NAMALWA (cell line): ENCODE measurements around the gene MYO10.

Experiments used
- DNase-seq: peaks from one replicate; pipeline ENCODE4 v3.0.0-alpha.2; 2015; ENCODE audit warnings: low spot score

Gene MYO10

DNA sequence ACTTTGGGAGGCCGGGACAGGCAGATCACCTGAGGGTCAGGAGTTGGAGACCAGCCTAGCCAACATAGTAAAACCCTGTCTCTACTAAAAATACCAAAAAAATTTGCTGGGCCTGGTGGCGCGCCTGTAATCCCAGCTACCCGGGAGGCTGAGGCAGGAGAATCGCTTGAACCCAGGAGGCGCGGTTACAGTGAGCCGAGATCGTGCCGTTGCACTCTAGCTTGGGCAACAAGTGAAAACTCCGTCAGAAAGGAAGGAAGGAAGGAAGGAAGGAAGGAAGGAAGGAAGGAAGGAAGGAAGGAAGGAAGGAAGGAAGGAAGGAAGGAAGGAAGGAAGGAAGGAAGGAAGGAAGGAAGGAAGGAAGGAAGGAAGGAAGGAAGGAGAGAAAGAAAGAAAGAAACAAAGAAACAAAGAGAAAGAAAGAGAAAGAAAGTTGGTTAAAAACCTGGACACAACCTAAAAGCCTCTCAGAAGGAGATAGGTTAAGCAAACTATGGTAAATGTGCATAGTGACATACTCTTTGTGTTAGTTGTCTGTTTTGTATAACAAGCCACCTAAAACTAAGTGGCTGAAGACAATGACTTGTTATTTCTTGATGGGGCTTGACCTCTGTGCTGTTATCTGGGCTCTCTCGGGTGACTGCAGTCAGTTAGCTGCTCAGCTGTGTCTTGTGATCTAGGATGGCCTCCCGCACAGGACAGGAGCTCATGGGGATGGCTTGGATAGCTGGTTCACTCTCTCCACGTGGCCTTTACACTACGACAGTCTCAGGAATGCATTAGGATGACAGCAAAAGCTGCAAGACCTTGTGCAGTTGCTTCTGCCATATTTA lies 8.0 kb upstream of the MYO10 start:
- no peak for DNase-seq

DNA sequence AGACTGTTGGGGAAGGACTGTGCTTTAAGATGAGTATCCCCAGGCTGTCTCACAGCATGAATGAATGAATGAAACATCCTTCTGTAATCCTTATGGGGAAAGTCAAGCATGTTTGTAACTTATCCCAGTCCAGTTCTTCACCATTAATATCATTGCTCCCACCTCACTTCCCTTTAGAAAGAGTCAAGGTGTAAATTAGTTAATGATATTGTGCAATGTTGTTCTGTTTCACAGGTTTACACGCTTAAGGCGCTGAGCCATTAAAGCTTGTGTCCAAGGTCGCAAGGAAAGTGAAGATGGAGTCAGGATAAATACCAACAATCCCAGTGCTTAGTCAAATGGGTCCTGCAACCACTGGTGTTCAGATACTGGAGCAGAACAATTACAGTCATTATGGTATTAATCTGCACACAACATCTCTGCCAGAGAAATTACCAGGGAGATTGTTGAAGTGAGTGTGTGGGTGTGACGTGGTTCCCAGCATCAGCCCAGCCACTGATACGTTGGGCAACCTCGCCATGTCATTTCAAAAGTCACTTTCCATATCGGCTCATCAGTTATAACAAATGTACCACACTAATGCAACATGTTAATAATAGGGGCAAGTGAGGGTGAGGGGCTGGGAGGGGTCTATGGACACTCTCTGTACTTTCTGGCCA lies 1.5 kb upstream of the MYO10 start:
- no peak for DNase-seq

DNA sequence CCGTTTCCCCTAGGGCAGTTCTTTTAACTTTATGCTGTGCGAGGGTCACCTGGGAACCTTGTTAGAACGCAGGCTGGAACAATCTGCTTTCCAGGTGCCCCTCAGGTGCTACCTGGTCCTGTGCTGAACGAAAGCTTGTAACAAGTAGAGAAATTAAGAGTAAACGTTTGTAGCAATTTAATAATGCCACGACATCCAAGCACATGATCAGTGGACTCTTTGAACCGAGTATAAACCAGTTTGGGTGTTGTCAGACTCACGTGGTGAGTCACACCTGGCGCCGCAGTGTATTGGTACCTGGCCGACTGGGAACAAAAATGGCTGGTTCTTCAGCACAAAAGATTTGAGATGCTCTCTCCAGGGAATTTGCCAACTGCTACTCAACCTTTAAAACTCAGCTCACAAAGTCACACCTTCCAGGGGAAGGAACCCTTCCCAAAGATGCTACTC lies 926 bp upstream of the MYO10 start:
- DNase-seq: no peak

DNA sequence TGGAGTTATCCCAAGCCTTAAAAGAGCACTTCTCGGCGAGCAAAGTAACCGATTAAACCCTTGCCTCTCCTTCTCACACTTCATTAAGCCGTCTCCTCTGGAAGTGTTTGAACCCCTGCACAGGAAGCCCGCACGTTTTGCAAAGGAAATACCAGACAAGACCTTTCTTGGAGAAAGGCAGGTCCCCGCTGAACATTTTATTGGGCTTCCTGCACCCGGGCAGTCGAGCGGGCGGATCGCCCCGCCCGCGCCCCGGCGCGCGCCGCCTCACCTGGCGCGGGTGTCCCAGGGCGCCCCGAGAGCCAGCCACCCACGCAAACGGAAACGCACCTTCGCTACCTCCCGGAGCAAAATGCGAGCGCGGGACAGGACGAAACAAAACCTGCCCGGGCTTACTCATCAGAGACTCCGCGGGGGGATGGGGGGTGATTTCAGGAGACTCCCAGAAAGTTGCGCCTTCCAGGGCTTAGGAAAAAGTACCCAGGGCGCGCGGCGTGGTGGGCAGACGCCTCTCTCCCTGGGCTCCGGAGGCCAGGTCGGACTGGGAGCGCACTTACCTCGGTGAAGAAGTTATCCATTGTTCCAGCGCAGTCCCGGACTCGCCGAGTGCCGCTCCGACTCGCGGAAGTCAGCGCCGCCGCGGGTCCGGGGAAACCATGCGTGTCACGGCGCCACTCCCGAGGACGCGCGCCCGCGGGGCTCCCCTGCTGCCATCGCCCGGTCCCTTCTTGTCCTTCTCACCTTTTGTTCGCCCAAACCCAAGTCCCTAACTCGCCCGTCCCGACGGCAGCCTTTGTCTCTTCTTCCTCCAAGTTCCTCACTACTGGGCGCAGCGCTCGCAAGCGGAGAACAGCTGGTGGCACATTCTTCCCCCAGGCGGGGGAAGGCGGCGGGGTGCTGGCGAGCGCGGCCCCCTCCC lies 598 bp downstream of the MYO10 start:
- no peak for DNase-seq

- DNase-seq: no peak
Measured at GRCh38 chr5:16934677-16935153, 1.4 kb downstream of the MYO10 start.

- DNase-seq: peak; percentile 69
Measured at GRCh38 chr5:16934123-16934522, 2.0 kb downstream of the MYO10 start.

GRCh38 chr5:16933337-16933736 lies 2.8 kb downstream of the MYO10 start:
- no peak for DNase-seq

DNA sequence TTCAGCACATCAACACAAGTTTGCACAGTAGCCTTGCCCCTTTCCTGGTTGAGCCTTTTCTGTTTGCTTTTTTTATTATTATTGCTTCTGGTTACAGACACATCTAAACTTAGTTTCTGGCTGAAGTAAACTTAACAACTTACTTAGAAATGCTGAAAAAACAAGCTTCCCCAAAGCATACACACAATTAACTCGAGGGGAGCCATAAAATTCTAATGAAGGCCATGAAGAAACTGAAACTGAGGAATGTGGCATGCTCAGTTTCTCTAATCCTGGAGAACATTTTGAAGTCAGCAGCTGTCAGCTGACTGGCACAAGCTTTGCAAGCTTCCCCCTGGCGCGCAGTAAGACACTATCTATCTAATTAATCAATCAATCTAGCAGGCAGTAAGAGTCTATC lies 3.7 kb downstream of the MYO10 start:
- no peak for DNase-seq

DNA sequence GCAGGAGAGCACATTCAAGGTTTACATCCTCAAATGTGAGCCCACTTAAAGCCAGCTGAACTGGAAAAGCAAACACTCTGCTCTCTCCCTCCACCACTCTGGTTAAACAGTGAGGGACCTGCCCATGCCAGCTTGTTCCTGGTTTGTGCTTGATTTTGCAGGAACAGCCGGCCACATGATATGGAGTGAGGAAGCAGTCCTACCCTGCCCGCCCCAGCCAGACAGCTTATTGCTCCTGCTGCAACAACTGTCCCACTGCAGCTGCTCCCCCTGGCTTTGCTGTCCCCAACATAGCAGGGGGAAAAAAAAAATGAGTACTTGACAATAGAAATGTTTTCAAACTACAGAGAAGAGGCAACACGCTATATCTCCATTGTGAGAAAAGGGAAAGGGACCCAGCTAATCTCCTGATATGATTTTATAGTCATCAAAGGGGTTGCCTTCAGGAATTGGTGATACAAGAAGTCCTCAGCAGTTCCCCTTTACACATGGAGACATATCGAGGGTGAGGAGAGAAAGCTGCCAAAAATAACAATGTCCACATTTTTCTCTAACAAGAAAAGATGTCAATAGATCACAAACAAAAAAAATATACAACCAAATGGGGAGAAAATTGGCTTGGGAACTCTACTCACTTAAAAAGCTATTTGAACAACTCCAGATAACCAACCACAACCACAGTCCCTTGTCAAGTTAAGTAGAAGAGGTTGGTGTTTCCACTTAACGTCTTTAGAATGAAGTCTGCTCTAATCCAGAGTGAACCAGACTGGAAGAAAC lies 4.6 kb downstream of the MYO10 start:
- no peak for DNase-seq

DNA sequence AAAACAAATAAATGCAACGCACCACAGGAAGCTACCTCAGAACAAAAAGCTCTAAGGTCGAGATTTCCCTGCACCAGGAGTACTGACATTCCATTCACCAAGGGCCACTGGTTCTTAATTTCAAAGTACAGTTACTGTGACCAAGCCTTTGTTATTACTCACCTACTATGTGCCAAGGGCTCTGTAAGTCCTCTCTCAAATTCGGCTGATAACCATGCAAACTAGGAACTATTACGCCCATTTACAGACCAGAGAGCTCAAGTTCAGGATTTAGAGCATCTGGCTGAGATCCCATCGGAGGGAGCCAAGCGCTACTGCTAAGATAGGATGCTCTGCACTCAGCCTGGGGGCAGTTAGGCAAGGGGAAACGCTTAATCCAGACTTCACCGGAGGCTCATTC lies 5.6 kb downstream of the MYO10 start:
- DNase-seq: no peak

GRCh38 chr5:16929831-16930230 lies 6.3 kb downstream of the MYO10 start:
- DNase-seq: no peak

- DNase-seq: no peak
Measured at GRCh38 chr5:16929347-16929746, 6.7 kb downstream of the MYO10 start.

GRCh38 chr5:16927613-16928012 lies 8.5 kb downstream of the MYO10 start:
- no peak for DNase-seq

DNA sequence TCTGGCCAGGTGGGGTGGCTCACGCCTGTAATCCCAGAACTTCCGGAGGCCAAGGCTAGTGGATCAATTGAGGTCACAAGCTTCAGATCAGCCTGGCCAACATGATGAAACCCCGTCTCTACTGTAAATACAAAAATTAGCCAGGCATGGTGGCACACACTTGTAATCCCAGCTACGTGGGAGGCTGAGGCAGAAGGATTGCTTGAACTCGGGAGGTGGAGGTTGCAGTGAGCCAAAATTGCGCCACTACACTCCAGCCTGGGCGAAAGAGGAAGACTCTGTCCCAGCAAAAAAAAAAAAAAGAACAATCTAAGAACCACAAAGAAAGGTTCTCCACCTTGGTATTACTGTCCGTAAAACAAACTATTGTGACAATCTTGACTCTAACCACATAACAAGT lies 9.7 kb downstream of the MYO10 start:
- DNase-seq: no peak

- no peak for DNase-seq
Measured at GRCh38 chr5:16924206-16924605, 11.9 kb downstream of the MYO10 start.

DNA sequence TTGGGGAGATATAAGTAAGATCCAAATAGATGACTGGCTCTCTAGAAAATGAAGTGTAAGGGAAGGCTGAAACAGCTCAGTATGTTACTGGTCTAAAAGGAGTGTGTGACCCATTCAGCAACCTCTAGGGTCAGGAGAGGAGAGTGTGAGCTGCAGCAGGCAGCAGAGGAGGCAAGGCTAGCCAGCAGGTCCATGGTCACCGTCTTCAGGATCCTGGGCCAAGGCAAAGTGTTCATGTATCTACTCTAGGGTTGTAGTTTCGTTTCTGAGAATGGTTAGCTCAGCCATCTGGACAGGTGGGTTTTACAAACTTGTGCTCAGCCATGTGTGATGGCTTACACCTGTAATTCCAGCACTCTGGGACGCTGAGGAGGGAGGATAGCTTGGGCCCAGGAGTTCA lies 13.7 kb downstream of the MYO10 start:
- DNase-seq: no peak

GRCh38 chr5:16921211-16921610 lies 14.9 kb downstream of the MYO10 start:
- DNase-seq: no peak

GRCh38 chr5:16920109-16920816 lies 15.8 kb downstream of the MYO10 start:
- DNase-seq: no peak

DNA sequence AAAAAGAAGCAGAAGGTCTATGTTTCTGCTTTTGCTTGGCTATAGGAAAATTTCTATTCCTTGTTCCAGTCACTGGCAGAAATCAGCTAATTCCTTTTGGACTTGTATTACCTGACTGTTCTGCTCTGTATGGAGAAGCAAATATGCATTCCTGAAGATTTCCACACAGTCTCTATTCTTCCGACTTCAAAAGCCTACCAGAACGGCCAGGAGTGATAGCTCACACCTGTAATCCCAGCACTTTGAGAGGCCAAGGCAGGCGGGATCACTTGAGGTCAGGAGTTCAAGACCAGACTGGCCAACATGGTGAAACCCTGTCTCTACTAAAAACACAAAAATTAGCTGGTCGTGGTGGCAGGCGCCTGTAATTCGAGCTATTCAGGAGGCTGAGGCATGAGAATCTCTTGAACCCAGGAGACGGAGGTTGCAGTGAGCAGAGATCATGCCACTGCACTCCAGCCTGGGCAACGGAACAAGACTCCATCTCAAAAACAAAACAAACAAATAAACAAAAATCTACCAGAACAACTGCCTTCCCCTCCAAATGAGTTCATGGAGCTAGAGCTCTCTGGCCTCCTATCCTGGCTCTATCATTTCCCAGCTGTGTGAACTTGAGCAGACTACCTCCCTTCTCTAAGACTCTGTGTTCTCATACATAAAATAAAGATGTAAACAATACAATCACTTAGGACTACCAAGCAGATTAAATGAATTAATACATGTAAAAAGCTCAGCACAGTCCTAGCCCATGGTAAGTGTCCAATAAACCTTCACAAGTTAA lies 17.0 kb downstream of the MYO10 start:
- no peak for DNase-seq

- DNase-seq: no peak
Measured at GRCh38 chr5:16918156-16918555, 17.9 kb downstream of the MYO10 start.
